NCI-H460 (cell line): ENCODE results near the gene SLC6A12. TPM values are rescaled to one million over a fixed set of nuclear protein-coding genes. Genes with fewer than 3 reads are reported as not detected.

Source experiments
- DNase-seq: peaks from one replicate; pipeline ENCODE4 v3.0.0-alpha.2; 2016; ENCODE audit warnings: low read depth; ENCODE audit errors: extremely low read depth
- total RNA-seq: library from RNA; depleted of rRNA; stranded (reverse); fragments of >200 nt; shearing (Covaris generic); gene quantifications from 2 replicates; pipeline ENCODE4 v1.2.3, GENCODE V29; 2014

Gene SLC6A12
- total RNA-seq, 1 experiment from 2014 or later: not detected

GRCh38 chr12:181921-182320 lies 32.0 kb downstream of the SLC6A12 start:
- no peak for DNase-seq

- DNase-seq: no peak
These were observed 33.5 kb downstream of the SLC6A12 start for GRCh38 chr12:180445-180844.

- DNase-seq: no peak
These were observed 34.1 kb downstream of the SLC6A12 start for GRCh38 chr12:179885-180284.

DNA sequence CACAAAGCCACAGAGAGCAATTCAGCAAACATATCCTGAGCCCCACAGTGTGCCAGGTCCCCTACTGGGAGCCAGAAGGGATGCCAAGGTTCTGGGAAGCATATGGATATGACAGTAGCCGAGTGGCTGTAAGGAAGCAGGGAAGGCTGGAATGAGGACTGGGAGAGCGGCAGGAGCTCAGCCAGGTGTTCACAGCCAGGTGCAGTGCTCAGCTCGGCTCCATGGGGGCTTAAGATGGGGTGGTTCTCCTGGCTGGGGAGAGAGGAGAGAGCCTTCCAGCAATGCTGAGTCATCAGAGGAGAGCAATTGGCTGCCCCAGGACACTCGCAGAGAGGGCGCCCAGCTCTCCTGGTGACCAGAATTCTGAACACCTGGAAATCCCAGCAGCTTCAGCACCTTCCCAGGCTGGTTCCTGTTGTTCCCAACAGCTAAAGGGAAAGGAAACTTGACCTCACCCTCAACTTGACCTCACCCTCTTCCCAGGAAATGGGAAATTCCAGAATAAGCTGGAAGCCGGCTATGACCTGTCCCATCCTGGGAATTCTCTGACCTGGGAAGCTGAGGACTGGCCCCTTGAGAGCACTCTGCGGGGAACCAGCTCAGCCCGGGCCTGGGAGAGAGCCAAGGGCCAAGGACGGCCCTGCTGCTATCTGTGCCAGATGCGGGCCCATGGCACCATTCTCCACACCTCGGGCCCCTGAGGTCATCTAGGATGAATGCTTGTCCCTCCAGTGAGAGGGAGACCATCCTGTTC lies 34.6 kb downstream of the SLC6A12 start:
- no peak for DNase-seq

DNA sequence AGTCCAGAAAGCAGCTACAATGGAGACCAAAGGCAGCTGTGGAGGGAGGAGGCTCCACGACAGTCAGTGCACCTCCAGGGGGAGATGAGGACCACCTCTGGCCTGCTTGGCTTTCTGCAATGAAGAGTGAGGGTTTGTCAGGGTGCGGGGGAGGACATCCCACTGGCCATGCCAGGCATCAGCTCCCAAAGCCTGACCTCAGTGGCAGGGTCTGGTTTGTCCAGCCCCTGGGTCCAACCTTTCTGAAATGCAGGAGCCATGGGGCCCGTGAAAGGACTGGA lies 35.2 kb downstream of the SLC6A12 start:
- no peak for DNase-seq

DNA sequence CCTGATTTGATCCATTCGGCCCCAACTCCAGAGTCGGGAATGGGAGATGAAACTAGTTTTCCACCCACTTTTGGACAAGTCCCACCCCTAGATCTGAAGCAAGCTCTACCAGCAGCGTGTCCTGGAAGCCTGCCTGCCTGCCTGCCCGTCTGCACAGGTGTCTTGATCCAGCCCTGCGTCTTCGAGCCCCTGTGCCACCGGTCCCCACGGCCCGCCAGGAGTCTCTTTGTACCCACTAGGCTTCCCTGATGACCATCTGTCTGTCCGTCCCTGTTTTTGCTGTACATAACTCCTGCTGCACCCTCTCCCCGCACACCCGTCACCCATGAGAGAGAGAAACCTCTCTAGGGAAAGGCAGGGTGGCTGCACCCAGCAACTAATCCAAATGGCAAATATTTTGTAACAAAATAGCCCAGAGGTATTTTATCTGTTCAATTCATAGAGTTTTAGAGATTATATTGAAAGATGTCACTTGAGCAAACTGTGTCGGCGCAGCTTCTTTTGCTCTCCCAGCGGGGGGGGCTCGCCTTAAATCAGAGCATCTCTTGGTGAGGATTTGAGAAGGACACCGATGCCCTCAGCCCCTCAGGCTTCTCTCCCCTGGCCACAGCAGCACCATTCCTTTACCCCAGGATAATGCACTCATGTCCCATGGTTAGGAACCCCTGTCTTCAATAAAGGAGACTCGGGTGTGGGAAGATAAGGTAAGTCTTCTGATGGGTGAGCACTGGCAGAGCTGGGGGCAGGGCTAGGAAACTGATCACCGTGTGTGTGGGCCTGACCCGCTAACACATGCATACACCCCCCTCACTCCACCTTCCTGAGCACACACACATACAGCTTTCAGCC lies 35.8 kb downstream of the SLC6A12 start:
- no peak for DNase-seq

GRCh38 chr12:177336-177979 lies 36.5 kb downstream of the SLC6A12 start:
- DNase-seq: no peak

- DNase-seq: no peak
These were observed 37.4 kb downstream of the SLC6A12 start for GRCh38 chr12:176321-177181.

- DNase-seq: no peak
These were observed 38.2 kb downstream of the SLC6A12 start for GRCh38 chr12:175759-176158.

DNA sequence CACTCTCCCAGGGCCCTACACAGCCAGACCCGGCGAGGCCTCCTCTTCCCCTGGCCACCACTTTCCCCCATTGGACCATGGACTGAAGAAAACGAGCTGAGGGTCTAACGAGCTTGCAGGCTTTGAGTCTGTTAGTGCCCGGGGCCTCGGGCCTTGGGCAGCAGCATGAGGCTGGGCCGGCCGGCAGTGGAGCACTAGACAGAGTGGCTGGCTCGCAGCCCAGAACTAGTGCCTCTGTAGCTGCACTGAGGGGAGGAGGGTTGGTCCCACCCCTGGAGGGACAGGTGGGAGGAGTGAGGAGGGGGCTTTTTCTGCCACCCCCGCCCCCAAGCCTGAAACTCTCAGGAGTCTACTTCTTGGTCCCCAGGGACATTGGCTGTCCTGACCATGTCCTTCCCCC lies 38.7 kb downstream of the SLC6A12 start:
- no peak for DNase-seq

DNA sequence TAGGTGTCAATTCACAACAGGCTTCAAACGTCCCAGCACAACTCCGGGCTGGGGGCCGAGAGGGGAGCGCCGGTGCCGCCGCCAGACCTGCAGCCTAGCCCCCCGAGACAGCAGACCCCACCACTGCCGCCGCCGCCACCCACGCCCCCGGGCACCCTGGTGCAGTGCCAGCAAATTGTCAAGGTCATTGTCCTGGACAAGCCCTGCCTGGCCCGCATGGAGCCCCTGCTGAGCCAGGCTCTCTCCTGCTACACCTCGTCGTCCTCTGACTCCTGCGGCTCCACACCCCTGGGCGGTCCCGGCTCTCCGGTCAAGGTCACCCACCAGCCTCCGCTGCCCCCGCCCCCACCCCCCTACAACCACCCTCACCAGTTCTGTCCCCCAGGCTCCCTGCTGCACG lies 39.4 kb downstream of the SLC6A12 start:
- no peak for DNase-seq

GRCh38 chr12:174124-174523 lies 39.8 kb downstream of the SLC6A12 start:
- DNase-seq: no peak

DNA sequence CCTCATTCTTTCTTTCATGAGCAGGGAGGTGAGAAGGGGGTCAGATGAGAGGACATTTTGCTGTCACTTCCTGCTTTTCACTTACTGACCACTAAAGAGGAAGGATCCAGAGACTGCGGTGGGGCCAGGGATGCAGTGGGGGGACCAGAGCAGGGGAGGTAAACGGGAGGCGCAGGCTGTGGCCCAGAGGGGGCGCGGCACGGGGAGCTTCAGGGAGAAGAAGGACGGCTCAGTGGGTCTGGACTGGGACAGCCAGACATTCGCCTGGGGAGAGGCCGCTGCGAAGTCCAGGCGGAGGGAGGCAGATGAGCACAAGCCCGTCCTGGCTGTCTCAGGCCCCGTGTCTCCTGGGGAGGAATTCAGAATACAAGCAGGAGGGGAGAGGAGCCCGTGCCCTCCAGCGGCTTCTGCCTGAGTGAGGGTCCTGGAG lies 41.2 kb downstream of the SLC6A12 start:
- no peak for DNase-seq

GRCh38 chr12:171743-172676 lies 41.9 kb downstream of the SLC6A12 start:
- no peak for DNase-seq

GRCh38 chr12:171276-171675 lies 42.7 kb downstream of the SLC6A12 start:
- no peak for DNase-seq

GRCh38 chr12:170371-171225 lies 43.4 kb downstream of the SLC6A12 start:
- no peak for DNase-seq

- DNase-seq: no peak
These were observed 44.2 kb downstream of the SLC6A12 start for GRCh38 chr12:169528-170370.
